ENCODE measurements around the gene PLA2G4E.

The PLA2G4E gene

GRCh38 chr15:42058791-42059190, 37.9 kb upstream of the PLA2G4E start:
- ATAC-seq, result no peak
- TF ChIP-seq ARNTL (CRISPR knock-in tag; IDR thresholded peaks at IDR 0.05; ENCODE audit: borderline replicate concordance, low read depth) (no peak), CSRNP3 (CRISPR knock-in tag; IDR thresholded peaks at IDR 0.05) (no peak), ZNF565 (CRISPR knock-in tag; conservative IDR thresholded peaks at IDR 0.05; ENCODE audit: low read depth) (no peak), PPARA (CRISPR knock-in tag; IDR thresholded peaks at IDR 0.05; ENCODE audit: borderline replicate concordance) (no peak), OSR1 (CRISPR knock-in tag; IDR thresholded peaks at IDR 0.05) (no peak), TOX (CRISPR knock-in tag; IDR thresholded peaks at IDR 0.05; ENCODE audit: borderline replicate concordance) (no peak), ISL1 (CRISPR knock-in tag; IDR thresholded peaks at IDR 0.05) (no peak), ZNF8 (CRISPR knock-in tag; IDR thresholded peaks at IDR 0.05) (no peak), GLIS3 (CRISPR knock-in tag; IDR thresholded peaks at IDR 0.05) (no peak), SNAI2 (CRISPR knock-in tag; IDR thresholded peaks at IDR 0.05) (no peak)
- TF ChIP-seq, protein P1, sequence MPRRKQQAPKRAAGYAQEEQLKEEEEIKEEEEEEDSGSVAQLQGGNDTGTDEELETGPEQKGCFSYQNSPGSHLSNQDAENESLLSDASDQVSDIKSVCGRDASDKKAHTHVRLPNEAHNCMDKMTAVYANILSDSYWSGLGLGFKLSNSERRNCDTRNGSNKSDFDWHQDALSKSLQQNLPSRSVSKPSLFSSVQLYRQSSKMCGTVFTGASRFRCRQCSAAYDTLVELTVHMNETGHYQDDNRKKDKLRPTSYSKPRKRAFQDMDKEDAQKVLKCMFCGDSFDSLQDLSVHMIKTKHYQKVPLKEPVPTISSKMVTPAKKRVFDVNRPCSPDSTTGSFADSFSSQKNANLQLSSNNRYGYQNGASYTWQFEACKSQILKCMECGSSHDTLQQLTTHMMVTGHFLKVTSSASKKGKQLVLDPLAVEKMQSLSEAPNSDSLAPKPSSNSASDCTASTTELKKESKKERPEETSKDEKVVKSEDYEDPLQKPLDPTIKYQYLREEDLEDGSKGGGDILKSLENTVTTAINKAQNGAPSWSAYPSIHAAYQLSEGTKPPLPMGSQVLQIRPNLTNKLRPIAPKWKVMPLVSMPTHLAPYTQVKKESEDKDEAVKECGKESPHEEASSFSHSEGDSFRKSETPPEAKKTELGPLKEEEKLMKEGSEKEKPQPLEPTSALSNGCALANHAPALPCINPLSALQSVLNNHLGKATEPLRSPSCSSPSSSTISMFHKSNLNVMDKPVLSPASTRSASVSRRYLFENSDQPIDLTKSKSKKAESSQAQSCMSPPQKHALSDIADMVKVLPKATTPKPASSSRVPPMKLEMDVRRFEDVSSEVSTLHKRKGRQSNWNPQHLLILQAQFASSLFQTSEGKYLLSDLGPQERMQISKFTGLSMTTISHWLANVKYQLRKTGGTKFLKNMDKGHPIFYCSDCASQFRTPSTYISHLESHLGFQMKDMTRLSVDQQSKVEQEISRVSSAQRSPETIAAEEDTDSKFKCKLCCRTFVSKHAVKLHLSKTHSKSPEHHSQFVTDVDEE (CRISPR knock-in tag; IDR thresholded peaks at IDR 0.05), result no peak

DNA sequence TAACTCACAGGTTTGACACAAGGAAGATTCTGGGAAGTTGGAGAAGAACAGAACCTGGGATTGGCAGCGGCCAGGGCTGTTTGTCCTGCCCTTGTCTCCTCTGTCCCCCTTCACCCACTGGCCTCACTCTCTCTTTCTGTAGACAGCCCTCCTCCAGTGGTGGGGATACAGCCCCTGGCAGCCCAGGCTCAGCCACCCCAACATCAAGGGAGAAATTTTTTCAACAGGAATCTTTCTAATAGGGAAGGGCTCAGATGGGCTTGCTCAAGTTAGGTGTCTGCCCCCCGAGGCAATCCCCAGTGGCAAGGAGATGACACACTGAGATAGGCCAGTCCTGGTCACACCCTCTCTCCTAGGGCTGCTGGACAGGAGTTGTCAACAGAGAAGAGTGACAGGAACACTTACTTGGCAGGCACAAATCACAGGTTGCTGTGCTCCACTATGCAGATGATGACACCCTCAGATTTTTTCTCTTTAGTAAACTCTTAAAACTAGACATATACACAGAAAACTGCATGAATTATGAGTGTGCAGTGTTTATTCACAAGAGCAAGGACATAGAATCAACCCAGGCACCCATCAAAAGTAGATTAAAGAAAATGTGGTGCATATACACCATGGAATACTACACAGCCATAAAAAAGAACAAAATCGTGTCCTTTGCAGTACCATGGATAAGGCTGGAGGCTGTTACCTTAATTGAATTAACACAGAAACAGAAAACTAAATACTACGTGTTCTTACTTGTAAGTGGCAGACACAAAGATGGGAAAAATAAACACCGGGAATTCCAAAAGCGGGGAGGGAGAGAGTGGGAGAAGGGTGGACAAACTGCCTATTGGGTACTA, 37.2 kb upstream of the PLA2G4E start:
- ATAC-seq, result no peak
- no peak for TF ChIP-seq TOX (CRISPR knock-in tag; IDR thresholded peaks at IDR 0.05; ENCODE audit: borderline replicate concordance)
- TF ChIP-seq ARNTL (CRISPR knock-in tag; IDR thresholded peaks at IDR 0.05; ENCODE audit: borderline replicate concordance, low read depth), result no peak
- no peak for TF ChIP-seq ESRRG (CRISPR knock-in tag; IDR thresholded peaks at IDR 0.05)
- no peak for TF ChIP-seq ZNF70 (CRISPR knock-in tag; IDR thresholded peaks at IDR 0.05)
- TF ChIP-seq ZC3H10 (CRISPR knock-in tag; IDR thresholded peaks at IDR 0.05), result no peak
- TF ChIP-seq GLIS3 (CRISPR knock-in tag; IDR thresholded peaks at IDR 0.05), result no peak
- no peak for TF ChIP-seq BACH2 (CRISPR knock-in tag; IDR thresholded peaks at IDR 0.05; ENCODE audit: borderline replicate concordance)
- no peak for TF ChIP-seq SNAI2 (CRISPR knock-in tag; IDR thresholded peaks at IDR 0.05)
- TF ChIP-seq ISL1 (CRISPR knock-in tag; IDR thresholded peaks at IDR 0.05), result no peak
- no peak for TF ChIP-seq CREB5 (CRISPR knock-in tag; IDR thresholded peaks at IDR 0.05; ENCODE audit: low read depth)
- TF ChIP-seq ZNF8 (CRISPR knock-in tag; IDR thresholded peaks at IDR 0.05), result no peak
- no peak for TF ChIP-seq CSDC2 (CRISPR knock-in tag; IDR thresholded peaks at IDR 0.05)

- TF ChIP-seq ZFP30 (CRISPR knock-in tag; IDR thresholded peaks at IDR 0.05) (no peak), TCF4 (CRISPR knock-in tag; IDR thresholded peaks at IDR 0.05; ENCODE audit: borderline replicate concordance) (peak; percentile 13; the same call in 1 of the 2 replicates)
- ATAC-seq, result peak; percentile 96
These were observed 36.3 kb upstream of the PLA2G4E start for GRCh38 chr15:42056934-42057798.

DNA sequence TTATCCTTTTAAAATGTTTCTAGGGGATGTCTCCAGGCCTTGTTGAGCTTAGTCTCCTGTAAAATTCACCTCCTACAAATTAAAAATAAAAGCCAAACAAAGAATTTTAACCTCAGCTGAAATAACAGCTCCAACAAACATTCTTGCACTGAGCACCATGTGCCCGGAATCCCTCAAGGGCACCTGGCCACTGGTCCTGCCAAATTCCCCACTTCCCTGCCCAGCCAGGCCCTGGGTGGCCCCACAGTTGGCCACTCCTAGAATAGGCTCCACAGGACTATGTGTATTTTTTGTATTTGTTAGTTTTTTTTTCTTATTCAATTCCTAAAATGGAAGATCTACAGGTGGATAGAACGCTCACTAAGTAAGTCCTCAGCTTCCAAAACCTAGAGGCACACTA, 33.1 kb upstream of the PLA2G4E start:
- no peak for ATAC-seq
- no peak for TF ChIP-seq ESRRG (CRISPR knock-in tag; IDR thresholded peaks at IDR 0.05)
- no peak for TF ChIP-seq ZFP30 (CRISPR knock-in tag; IDR thresholded peaks at IDR 0.05)
- no peak for TF ChIP-seq SNAI2 (CRISPR knock-in tag; IDR thresholded peaks at IDR 0.05)
- no peak for TF ChIP-seq TCF4 (CRISPR knock-in tag; IDR thresholded peaks at IDR 0.05; ENCODE audit: borderline replicate concordance)
- TF ChIP-seq, protein P1 (CRISPR knock-in tag; IDR thresholded peaks at IDR 0.05), result no peak
- TF ChIP-seq CSRNP3 (CRISPR knock-in tag; IDR thresholded peaks at IDR 0.05), result no peak
